Measurements from ENCODE around the gene TBX21. TPM values are rescaled to one million over a fixed set of nuclear protein-coding genes. Genes with fewer than 3 reads are reported as not detected.

Gene TBX21
- total RNA-seq, 1 donor from 2014 or later: not detected

DNA sequence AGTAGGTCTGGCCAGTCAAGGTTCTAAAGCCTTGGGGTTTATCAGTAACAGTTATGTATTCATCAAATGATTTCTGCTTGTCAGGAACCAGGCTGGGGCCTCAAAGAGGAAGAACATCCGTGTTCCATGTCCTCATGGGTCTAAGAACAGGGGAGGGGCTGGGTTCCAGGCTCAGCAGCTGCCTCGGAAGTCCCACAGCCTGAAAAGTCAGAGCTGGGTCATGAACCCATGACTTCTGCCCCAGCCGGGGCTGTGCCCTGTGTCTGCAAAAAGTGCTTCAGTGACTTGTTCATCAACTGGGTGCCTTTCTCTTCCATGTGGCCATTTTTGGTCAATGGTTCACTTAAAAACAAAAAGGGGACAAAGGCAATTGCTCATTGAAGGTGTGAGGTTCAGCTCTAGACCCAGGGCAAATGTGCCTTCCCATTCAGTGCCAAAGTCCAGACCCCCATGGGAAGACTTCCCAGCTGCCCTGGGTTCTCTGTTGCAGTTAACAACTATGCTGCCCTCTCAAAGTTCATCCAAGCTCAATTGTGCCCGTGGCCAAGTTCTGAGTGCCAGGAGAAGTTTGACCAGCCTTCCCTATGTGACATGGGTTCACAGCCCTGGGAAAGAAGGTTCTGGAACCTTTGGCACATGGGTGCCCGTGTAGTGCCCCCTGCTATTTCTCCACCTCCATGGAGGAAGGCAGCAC lies 20.6 kb upstream of the TBX21 start:
- DNase-seq (ENCODE audit: low read depth, low spot score): no peak

DNA sequence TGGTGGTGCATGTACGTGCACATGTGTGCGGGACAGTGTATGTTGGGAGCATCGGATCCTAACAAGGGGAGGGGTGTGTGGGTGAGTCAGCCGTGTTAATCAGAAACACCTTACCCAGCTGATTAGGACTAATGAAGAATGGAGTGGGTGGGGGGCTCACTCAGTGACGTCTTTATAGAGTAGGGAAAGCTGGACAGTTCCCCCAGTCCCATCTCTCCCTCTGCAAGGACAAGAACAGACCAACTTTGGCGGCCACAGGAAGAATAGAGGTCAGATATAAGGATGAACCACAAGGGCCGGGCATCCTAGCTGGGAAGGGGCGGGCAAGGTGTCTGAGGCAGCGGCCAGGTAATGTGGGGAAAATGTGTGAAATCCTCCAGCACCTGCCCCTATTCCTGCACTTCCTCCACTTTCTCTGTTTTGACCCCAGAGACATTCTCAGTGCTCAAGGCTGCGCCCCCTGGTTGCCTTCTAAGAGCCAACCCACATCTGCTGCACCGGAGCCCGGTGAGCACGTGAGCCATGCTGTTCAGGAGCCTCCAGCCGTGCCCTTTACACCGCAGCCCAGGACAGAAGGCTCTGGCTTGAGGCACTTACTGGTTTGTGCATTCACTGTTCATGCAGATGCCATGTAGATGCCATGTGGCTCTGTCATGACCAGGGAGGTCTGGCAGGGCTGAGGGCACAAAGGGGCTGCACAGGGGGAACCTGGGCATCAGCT lies 18.9 kb upstream of the TBX21 start:
- no peak for DNase-seq (ENCODE audit: low read depth, low spot score)

DNA sequence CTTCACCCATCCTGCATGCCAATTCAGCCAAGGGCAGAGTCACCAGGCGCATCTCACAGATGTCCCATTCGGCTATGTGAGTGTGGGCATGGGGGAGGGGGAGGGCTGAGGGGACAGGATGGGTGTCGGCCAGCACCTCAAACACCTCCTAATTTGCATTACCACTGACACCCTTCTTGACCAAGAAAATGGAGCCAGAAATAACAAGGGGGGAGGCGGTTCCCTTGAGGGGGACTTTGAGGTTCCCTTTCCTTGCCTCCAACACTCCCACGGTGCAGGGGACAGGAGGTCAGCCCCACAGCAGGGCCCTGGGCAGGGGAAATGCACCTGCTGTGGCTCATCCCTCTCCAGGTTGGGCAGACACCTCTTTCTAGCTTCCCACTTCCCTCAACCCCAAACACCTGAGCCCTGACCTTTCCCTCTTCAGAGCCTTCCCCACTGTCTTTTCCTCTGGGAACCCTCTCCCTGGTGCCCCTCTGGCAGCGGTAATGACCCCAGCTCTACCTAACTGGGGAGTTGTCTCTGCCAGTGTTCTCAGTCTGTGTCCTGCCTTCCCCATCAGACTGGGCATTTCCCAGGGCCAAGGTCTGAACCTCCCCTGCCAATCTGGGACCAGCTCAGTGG lies 18.2 kb upstream of the TBX21 start:
- no peak for DNase-seq (ENCODE audit: low read depth, low spot score)

DNA sequence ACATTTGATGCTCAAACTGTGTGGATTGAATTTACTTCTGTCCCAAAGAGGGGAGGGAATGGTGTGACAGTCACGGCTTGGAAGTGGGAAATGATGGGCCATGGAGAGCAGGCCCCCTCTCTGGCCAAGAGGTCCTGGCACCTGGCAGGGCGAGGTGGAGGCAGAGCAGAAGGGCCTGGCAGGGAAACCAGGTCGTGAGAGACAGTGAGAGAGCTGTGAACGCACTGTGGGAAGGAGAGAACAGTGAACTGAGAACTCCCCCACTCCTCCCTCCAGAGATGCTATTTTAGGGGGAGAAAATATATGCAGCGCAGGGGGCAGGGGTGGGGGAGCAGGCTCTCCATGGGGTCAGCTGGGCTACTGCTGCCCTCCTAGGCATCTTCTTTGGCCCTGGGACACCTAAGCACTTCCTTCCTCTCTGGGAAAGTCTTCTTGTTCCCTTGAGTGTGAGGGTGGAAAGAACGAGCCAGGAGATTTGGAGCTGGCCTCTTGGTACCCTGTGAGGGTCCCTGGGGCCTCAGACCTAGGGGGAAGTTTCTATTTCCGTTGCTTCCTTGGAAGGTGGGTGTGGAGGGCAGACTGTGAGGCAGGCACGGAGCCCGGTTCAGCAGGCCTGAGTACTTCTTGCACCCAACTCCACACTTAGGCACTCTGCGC lies 17.2 kb upstream of the TBX21 start:
- no peak for DNase-seq (ENCODE audit: low read depth, low spot score)

DNA sequence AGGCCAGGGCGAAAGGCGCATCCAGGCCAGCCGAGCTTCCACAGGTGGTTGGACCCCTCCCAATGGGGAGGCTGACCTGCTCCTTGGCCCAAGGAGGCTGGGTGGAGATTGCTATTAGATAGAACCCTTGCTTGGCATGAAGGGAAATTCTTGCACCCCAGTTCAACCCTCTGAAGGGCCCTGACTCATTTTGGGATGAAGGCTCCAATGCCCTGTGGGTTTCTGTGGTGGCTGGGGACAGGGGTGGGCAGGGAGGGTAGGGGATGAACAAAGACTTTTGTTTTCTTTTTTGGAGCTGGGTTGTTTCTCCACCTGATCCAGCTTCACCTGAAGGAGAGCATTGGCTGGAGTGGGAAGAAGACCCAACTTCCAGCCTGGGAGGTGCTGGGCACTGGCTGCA lies 16.7 kb upstream of the TBX21 start:
- DNase-seq (ENCODE audit: low read depth, low spot score): no peak

DNA sequence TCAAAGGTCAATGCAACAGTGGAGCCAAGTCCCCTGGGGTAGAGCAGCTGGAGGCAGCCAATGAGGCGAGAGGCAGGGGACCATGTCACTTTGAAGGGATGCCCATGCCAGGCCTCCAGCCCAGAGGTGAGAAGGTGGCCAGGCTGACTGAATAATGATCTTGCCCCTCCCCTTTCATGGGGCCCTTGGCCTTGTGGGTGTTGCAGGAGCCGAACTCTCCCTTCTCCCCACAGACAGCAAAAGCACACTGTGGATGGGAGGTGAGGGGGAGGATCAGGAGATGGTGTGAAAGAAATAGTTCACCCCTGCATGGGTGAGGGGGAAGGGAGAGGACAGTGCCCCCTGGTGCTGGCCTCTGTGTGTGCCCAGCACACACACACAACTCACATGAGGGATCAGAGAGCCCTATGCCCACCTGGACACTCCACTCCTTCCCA lies 15.8 kb upstream of the TBX21 start:
- DNase-seq (ENCODE audit: low read depth, low spot score): no peak

DNA sequence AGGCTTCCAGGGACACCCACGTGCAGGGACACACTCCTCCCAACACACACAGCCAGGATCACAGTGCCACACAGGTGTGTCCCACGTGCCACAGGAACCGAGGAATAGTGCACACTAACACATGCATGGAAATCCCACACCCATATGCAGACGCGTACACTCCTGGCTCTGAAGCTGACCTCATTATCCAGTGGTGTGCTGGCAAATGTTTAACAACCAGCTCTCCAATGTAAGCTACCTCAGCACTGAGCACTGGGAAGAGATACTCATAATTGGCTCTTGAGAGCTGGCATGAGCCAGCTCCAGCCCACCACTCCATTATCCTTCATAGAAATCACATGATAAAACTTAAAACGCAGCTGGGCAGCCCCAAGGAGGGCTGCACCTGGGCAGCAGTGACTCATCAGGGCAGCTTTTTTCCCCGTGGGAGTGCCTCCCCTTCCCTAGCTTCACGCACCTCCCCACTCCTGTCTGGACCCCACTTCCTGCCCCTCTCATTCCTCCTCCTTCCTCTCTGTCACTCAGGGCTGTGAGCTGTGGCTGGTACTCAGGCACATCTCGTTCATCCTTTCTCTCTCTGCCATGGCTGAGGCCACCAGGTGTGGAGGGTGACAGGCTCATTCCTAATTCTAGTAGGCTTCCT lies 14.9 kb upstream of the TBX21 start:
- DNase-seq (ENCODE audit: low read depth, low spot score): no peak

DNA sequence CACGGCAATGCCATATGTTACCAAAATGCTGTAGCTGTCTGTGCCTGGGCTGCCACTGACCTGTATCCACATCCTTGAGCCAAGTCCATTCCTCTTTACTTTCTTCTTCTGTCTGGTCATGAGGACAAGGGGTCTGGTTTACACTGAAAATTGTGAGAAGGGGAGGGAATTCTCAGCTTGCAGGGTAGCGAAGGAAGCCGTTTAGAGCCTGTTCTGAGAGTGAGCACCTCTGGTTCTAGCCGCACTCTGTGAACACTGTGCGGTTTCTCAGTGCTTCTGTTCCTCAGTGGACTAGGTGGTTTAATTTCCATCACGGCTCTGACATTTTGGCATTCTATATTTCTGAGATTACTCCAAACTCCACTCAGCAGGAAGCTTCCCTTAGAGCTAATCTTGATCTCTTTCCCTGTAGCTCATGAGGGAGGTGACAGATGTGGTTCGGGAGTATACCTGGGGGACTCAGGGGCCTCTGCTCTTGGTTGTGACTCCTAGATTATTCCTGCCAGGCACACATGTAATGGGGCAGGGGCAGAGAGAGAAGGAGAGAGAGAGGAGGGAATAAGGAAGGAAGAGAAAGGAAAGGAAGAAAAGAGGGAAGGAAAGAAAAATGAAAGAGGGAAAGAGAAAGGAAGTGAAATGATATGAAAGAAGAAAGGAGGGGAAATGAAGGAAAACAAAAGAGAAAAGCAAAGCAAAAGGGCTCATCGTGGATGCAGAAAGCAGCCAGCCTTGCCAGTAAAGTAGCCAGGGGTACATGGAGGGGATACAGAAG lies 14.2 kb upstream of the TBX21 start:
- no peak for DNase-seq (ENCODE audit: low read depth, low spot score)

DNA sequence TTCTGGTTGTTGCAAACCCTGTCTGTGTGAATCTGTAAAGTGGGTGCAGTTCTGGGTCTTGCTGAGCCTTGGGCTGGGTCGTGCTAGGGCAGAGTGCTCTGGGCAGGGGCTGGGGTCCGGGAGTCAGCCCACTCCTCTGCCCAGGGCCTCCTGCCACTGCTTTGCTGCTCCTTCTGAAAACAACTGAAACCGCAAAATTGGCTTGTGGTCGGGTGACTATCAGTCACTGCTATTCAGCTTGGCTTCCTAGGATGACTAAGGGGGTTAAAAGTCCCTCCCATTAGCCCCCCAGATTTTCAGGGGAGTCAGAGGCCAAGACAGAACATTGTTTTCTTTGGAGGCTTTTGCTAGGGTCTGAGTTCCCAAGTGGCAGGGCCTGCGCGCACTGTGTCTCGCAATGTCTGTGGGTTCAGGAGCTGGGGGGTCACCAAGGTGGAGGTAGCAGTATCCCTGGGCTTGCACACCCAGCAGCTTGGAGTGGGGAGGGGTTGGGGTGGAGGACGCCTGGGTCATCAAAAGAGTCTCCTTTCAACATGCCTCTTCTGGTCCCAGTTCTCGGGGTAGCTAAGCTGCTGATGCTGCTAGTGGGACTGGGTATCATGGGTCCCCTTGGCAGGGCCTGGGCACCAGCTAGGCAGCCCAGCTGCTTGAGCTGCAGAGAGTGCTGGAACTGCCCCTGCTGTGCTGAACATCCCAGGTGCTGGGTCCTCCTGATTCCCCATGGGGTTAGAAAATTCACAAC lies 13.5 kb upstream of the TBX21 start:
- DNase-seq (ENCODE audit: low read depth, low spot score): no peak

DNA sequence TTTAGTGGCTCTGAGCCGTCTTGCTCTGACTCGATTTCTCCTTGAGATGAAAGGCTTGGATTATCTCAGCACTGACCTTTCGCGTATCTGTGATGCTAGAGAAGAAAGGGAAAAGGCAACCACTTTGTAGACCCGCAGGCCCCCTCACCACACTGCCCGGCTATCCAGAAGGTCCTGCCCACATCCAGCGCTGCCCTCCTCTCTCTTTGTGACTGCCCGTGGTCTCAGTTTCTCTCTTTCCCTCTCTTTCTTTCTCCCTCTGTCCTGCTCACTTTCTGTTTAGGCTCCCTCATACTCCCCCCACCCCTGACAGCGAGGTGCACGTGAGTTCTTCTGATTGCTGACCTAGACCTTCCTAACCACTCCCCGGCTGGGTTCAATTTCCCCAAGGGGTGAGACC lies 12.8 kb upstream of the TBX21 start:
- no peak for DNase-seq (ENCODE audit: low read depth, low spot score)

DNA sequence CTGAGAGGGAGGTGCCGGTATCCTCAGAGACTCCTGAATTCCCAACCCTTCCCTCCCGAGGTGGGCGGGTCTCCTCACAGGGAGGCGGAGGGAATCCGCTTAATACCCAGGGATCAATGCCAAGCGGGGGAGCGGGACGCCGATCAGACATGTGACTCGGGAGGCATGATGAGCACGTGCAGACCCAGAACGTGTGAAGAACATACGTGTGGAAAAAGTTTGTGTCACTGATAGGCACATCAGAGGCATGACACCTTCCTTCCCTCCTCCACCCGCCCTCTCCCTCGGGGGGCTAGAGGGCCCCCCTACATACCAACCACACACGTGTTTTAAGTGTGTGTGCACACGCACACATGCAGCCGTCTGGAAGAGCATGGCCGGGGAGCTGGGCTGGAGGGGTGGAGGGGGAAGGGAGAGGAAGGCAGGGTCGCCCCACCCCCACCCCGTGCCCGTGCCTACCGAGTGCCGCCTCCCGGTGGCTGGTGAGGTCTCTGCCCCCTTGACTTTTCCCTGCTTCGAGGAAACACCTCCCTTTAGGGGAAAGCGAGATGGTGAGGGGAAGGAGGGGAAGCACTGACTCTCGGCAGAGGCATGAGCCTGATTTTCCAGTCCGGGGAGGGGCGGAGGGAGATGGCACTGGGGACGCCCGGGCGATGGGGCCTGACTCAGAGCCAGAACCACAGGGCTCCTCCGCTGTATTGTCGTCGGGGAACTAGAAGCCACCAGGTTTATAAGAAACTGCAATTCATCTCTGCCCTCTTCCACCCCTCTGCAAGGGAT lies 12.1 kb upstream of the TBX21 start:
- DNase-seq (ENCODE audit: low read depth, low spot score): no peak

DNA sequence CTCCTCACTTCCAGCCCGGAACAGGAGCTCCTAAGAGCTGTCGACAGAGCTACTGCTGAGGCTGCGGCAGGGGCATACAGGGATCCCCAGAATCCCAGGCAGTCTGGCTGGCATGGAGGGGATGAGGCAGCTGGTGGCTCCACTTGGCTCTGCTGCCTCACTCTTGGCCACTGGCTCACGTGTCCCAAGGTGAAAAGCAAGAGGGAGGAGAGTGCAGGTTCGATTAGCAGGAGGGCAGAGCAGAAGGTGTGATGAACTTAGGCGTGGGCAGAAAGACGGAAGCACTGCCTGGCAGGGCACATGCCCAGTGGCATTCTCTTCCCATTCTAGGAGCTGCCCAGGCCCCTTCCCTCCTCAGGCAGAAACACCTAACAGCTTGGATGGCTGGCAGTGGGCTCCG lies 11.3 kb upstream of the TBX21 start:
- DNase-seq (ENCODE audit: low read depth, low spot score): no peak

DNA sequence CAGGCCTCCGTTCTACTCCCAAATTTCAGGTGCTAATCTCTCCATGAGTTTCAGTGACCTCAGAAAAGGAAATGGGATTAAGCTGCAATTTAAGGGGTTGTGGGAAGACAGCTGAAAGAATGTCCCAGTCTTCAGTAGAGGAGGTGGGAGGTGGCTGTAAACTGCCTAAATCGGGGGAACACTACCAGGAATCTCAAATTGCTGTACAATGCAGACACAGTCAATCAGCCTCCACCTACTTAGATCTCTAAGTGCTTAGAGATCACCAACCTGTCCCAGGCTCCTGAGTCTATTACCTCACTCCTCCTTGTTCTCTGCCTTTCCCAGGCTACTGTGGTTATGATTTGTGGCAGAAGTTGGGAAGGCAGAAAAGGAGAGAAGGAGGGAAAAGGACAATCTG lies 8.3 kb upstream of the TBX21 start:
- no peak for DNase-seq (ENCODE audit: low read depth, low spot score)

DNA sequence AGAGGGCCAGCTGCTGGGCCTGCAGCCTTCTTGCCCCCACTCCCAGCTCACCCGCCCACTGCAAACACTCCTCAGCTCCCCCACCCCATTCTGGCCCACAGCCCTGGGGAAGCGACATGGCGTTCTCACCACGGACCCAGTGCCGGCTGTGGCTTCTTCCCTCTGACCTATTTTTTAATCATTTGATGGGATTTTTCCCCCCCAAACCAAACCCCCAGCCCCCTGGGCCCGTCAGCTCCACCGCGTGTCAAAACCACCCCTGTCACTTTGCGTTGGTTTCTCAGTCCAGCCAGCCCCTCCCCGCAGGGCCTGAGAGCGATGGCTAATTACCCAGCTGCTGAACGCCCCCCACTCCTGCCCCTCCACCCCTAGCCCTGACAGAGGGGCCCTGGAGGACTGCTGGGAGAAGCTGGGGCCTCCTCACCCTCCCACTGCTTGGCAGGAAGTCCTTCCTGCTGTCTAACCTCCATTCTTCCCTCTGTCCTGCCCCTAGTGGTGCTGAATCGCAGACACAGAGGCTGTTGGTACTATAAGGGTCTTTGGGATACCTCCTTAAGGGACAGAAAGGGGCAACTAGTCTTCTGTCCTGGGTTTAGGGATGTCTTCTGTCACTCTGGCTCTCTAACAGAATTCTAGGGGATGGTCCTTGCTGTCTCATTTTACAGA lies 7.5 kb upstream of the TBX21 start:
- DNase-seq (ENCODE audit: low read depth, low spot score): no peak

DNA sequence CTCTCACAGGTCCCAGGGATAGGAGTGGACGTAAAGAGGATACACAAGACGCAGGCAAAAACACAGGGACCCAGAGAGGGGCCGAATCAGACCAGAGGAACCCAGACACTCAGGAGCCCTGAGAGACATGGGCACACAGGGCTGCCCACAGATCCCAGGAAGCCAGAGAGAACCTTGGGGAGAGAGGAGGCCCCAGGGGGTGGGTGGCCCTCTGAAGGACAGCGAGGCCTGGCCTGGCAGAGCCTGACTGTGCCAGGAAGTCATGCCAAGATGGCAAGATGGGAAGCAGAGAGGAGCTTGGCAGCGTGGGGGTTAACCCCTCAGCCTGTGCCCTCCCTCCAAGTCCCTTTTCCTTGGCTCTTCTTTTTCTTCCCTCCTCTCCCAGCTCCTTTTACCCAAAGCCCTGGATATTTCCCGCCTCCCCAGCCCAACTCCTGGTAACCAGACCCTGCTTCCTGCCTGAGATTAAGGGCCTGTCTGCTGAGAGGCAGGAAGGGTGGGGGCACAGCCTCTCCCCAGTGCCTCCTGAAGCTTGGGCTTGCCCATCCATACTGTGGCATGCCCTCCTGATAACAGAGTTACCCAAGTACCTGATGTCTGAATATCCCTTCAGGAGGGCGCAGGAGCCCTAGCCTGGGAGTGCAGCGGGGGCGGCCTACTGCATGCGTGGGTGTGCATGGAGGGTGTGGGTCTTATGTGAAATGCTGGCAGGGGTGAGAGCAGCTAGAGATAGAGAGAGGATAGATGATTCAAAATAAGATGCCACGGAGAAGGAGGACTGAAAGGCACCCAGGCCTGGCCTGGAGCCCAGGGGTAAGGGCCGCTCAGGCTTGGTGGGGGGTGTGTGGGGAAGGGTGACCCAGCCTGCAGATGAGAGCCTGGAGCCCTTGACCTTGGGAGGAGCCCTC lies 6.0 kb upstream of the TBX21 start:
- DNase-seq (ENCODE audit: low read depth, low spot score): no peak

DNA sequence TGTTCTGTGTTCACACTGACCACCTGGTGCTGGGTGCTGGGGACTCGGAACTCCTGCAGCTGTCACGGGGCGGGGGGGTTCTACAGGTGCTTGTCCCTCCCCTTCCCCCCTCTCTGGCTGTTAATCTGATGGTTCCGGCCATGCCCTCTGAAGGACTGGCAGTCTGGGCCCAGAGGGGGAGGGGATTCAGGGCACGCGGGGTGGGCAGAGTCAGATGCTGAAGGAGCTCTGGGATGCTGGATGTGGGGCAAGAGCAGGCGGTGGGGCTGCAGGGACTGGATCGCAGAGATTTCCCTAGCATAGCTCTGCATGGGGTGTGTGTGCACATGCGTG lies 5.4 kb upstream of the TBX21 start:
- no peak for DNase-seq (ENCODE audit: low read depth, low spot score)

DNA sequence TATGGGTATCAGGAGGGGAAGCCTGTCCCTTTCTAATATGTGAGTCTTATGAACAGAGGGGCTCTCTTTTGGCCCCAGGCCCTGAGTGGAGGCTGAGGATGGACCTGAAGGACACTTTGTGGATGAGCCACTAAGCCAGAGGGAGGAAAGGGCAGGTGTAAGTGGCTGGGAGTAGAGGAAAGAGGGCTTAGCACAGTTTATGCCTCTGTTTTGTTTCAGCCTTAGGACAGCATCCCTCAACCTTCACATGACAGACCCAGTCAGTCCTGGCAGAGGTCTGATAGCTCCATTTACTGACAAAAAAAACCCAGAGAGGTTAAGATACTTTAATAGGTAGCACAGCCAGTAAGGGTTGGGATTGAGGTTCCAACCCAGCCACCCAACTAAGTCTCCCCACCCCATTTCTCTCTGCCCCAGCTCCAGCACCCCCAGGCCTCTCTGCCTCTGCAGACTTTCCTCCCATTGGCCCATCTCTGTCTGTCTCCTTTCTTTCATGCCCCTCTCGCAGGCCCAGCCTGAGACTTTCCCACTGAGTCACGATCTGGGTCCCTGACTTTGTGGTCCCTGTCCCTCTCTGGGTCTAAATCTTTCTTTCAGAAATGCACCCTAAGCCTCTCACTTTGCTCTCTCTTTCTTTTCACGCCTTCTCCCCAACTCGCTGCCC lies 4.7 kb upstream of the TBX21 start:
- no peak for DNase-seq (ENCODE audit: low read depth, low spot score)

DNA sequence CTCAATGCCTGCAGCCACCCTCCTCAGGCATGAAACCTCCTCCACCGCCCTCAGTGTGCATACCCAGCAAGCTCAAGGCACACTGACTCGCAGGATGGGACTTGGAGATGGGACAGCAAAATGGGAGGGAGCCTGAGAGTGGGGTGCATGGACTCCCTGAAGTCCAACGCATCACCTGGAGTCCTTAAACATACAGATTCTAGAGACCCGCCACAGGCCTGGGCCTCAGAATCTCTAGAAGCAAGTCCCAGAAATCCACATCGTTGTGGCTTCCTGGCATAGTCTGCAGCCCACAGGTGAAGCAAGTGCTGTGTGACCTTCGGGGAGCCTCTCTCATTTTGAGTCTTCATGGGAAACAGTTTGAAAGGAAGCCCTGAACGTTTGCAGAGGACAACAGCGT lies 3.6 kb upstream of the TBX21 start:
- no peak for DNase-seq (ENCODE audit: low read depth, low spot score)

Data from pulmonary artery endothelial cell (primary cell).